Right renal pelvis (tissue), 4 donors: ENCODE measurements around the gene AIFM1. TPM values are rescaled to one million over a fixed set of nuclear protein-coding genes. Genes with fewer than 3 reads are reported as not detected.
"Not testable (repeated sequence)": the region's sequence is repeated elsewhere in the genome, so short reads cannot be mapped to it uniquely, and the experiment has no call there.

Source experiments
- DNase-seq, 4 donors: peaks; one replicate each; pipeline ENCODE4 v3.0.0-alpha.2; 2013; ENCODE audit warnings: low read depth in 4 of 4, low spot score in 3 of 4, missing footprints in 1 of 4
- polyA plus RNA-seq, 4 donors: library from polyadenylated mRNA; unstranded; fragments of 120-200 nt; gene quantifications; one replicate each; pipeline ENCODE4 v1.2.1, GENCODE V29; 2013; ENCODE audit not compliant: insufficient read length in 4 of 4

Gene AIFM1
- polyA plus RNA-seq, 4 donors, result 88.7 to 95.9 (median 92.2) TPM

DNA sequence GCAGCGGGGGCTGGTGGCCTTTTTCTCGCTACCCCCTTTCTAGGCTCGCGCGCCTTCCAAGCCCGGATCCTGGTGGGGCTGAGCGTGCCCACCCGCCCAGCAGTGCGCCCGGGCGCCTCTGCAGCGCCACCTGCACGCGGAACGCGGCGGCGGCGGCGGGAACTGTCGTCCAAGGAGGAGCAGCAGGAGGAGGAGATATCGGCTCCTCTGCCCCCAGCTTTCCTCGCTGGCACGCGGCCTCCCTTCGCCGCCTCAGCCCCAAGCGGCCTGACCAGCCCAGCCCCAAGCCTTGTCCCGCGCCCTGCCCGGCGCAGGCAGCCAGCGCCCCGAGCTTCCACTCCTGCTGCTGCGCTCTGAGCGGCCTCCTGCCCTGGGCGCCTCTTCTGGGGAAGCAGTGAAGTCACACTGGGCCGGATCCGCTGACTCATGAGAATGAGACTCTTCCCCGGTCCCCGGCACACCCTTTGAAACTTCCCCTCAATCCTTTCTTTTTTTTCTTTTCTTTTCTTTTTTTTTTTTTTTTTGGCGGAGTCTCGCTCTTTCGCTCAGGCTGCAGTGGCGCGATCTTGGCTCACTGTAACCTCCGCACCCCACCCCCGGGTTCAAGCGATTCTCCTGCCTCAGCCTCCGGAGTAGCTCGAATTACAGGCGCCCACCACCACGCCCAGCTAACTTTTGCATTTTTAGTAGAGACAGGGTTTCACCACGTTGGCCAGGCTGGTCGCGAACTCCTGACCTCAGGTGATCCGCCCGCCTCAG, 44.7 kb downstream of the AIFM1 start:
- no peak for DNase-seq

- no peak for DNase-seq
These were observed 45.3 kb downstream of the AIFM1 start for GRCh38 chrX:130120321-130120731.

DNA sequence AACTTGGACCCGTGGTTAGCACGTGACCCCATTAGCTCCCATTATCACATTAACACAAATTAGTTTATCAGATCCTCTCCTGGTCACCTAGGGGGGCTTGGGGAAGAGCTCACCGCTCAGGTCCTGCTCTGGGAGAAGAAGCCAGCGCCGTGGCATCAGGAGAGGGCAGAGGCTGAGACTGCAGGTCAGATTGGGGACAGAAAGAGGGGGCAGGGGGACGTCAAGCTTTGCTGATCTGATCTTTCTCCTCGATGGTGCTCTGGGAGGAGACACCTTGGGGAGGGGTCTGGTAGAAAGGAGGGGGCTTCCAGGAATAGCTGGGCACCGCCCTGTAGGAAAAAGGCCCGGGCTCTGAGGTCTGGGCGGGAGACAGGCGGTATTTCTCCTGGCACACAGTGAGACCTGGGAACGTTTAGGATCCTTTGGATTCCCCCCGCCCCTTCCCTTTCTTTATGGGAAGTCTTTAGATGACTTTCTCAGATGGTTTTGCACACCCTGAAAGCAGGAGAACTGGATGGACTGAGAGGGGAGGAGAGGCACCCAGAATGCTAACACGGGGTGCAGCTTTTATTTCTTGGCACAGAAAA, 46.2 kb downstream of the AIFM1 start:
- no peak for DNase-seq

DNA sequence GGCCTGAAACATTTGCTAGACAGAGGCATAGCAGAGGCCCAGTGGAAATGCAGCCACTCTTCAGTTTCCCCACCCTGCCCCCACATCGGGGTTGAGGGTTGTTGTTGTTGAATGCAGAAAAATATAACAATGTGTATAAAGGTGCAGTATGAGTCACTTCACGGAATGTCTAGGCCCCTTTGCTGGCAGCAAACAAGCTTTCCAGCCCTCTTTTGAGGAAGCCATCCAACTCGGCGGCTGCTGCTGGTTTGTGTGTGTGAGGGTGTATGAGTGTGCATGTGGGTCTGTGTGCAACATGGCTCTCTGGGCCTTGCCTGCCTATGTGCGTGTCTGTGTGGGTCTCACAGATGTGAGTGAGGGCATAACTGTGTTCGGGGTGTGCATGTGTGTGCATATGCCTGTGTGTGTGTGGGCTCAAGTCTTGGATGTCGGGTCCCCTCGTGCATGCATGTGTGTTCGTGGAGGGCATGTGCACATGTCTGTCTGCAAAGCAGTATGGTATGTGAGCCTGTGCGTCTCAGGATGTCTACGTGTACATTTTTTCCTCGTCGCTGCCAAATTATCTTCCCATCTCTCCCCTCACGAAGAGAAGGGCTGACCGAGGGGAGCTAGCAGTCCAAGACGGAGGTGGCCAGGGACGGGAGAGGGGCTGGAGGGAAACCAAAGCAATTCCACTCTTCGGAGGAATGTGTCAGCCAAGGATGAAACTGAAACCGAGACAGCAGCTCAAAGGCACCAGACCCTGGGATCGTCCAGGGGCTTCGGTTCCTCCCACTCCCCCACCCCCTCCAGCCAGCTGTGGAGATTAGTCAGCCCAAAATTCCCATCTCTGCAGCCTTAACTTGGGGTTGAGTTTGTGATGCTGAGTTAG, 47.0 kb downstream of the AIFM1 start:
- no peak for DNase-seq

- no peak for DNase-seq
These were observed 48.5 kb downstream of the AIFM1 start for GRCh38 chrX:130117166-130117565.

- not testable (repeated sequence) for DNase-seq
These were observed 50.3 kb downstream of the AIFM1 start for GRCh38 chrX:130115119-130115885.

- no peak for DNase-seq
These were observed 51.5 kb downstream of the AIFM1 start for GRCh38 chrX:130114141-130114588.

- DNase-seq, result no peak
These were observed 54.2 kb downstream of the AIFM1 start for GRCh38 chrX:130111220-130112154.

DNA sequence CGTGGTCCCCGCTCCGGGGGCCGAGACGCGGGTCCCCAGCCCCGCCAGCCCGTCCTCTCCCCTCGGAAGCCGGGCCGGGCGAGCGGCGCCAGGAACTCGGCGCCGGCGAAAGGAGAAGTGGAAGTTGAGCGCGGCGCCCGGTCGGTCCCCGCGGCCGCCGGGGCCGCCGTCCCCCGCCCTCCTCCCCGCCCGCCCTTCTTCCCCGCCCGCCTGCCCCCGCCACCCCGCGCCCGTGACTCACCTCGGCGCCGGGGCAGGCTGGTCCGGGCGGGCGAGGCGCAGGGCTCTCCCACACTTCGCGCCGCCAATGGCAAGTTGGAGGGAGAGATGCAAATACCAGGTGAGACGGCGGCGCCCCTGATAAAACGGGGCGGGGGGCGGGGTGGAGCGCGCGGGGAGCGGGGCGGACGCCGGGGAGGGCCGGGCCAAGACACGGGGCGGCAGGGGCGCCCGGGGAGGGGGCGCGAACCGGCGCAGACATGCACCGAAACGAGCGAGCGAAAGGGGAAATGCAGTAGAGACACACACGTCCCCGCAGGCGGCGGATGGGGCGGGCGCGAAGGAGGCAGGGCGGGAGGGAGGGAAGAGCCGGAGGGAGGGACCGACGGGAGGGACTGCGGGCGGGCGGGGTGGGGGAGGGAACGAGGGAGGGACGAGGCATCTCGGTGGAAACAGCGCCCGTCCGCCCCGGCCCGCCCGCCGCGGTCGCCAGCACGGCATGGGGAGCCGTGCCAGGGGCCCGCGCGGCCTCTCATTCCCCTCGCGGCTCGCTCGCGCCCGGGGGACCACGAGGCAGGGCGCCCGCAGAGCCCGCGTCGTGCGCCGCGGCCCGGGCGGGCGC, 55.0 kb downstream of the AIFM1 start, which contains the start of gene ELF4:
Gene ELF4 (minus strand): TSS at position 119 of the 841 bp plus-strand sequence. CDS start 29,167 bp downstream, outside the sequence.
- no peak for DNase-seq

- no peak for DNase-seq
These were observed 55.9 kb downstream of the AIFM1 start for GRCh38 chrX:130109429-130110378.

GRCh38 chrX:130108647-130109428, 56.8 kb downstream of the AIFM1 start:
- no peak for DNase-seq

DNA sequence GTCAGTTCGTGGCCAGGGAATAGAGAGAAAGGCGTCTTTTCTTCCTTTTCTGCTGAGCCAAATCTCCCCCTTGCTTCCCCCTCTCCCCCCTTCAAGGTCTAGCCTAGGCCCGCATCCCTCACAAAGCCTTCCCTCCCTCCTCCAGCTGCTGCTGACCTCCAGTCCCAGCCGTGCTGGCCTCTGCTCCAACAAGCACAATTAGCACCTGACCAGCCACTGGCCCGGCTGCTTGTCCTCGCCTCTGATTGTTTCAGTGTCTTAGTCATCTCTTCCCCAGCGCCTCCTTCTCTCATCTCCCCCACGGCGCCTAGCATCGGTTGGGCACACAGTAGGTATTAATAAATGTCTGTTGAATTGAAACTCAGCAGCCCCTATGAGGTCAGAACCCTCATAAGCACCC, 59.6 kb downstream of the AIFM1 start:
- DNase-seq, result no peak

GRCh38 chrX:130105244-130105643, 60.4 kb downstream of the AIFM1 start:
- no peak for DNase-seq

DNA sequence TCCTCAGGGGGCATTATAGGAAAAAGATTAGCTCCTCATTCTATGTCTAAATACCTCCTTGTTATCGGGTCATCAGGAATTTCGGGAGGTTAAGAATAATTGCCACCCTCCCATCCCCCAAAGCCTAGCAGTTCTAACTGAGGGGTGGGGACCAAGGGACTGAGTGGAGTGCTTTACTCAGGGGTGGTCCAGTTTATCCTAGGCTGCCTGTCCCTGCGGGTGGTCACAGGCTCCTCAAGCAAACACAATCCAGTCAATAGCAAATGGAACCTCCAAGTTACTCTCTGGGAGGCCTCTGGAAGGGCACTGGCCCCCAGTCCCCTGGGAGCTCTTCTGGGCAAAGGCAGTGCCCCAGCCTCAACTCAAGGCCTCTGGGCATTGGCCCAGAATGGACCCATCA, 62.0 kb downstream of the AIFM1 start:
- no peak for DNase-seq

GRCh38 chrX:130100180-130100579, 65.5 kb downstream of the AIFM1 start:
- DNase-seq, result no peak

DNA sequence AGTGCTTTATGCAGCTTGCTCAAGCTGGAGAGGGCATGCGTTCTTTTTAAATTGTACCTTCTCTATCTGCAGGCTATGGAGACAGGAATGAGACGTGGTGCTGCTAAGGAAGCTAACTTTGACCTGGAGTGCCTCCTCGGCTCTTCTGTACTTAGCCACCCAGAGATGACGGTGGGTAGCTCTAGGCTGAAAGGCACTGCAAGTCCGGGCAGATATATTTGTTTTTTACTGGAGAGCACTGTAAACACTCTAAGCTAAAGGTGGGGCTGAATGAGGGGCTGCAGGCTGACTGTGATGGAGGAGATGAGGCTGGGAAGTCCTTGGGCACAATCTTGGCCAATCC, 67.5 kb downstream of the AIFM1 start:
- no peak for DNase-seq
